NCI-H774 (cell line): Measurements from ENCODE around the gene TESK2.
"Not testable (repeated sequence)": the region's sequence is repeated elsewhere in the genome, so short reads cannot be mapped to it uniquely, and the experiment has no call there.

Experiments used
- DNase-seq: peaks from one replicate; lab custom pipeline; 2025; lab: John Stamatoyannopoulos, UW

TESK2 gene

GRCh38 chr1:45473302-45473701, 17.7 kb downstream of the TESK2 start:
- no peak for DNase-seq

GRCh38 chr1:45470306-45470798, 20.6 kb downstream of the TESK2 start:
- no peak for DNase-seq

- not testable (repeated sequence) for DNase-seq
These were observed 23.6 kb downstream of the TESK2 start for GRCh38 chr1:45467353-45467752.

GRCh38 chr1:45465277-45465676, 25.7 kb downstream of the TESK2 start:
- DNase-seq: no peak

- DNase-seq: no peak
These were observed 32.1 kb downstream of the TESK2 start for GRCh38 chr1:45458894-45459293.

GRCh38 chr1:45456531-45456930, 34.4 kb downstream of the TESK2 start:
- no peak for DNase-seq

- DNase-seq: no peak
These were observed 35.8 kb downstream of the TESK2 start for GRCh38 chr1:45455162-45455561.

GRCh38 chr1:45454464-45454863, 36.5 kb downstream of the TESK2 start:
- DNase-seq: no peak

GRCh38 chr1:45452503-45452902, 38.5 kb downstream of the TESK2 start:
- no peak for DNase-seq

GRCh38 chr1:45448357-45448756, 42.6 kb downstream of the TESK2 start:
- no peak for DNase-seq

GRCh38 chr1:45446950-45447672, 43.9 kb downstream of the TESK2 start:
- DNase-seq: no peak

GRCh38 chr1:45446530-45446929, 44.4 kb downstream of the TESK2 start:
- no peak for DNase-seq

GRCh38 chr1:45444609-45445131, 46.3 kb downstream of the TESK2 start:
- DNase-seq: no peak

- no peak for DNase-seq
These were observed 47.1 kb downstream of the TESK2 start for GRCh38 chr1:45443580-45444446.

- DNase-seq: no peak
These were observed 48.7 kb downstream of the TESK2 start for GRCh38 chr1:45442272-45442671.

GRCh38 chr1:45437323-45437722, 53.6 kb downstream of the TESK2 start:
- no peak for DNase-seq

- DNase-seq: no peak
These were observed 60.5 kb downstream of the TESK2 start for GRCh38 chr1:45430490-45430889.

GRCh38 chr1:45429561-45430159, 61.3 kb downstream of the TESK2 start:
- no peak for DNase-seq

- no peak for DNase-seq
These were observed 66.9 kb downstream of the TESK2 start for GRCh38 chr1:45423906-45424678.

- DNase-seq: no peak
These were observed 69.0 kb downstream of the TESK2 start for GRCh38 chr1:45421935-45422334.

GRCh38 chr1:45414746-45415145, 76.2 kb downstream of the TESK2 start:
- no peak for DNase-seq

- no peak for DNase-seq
These were observed 78.1 kb downstream of the TESK2 start for GRCh38 chr1:45412899-45413298.
